Astrocyte of the spinal cord (primary cell): Measurements from ENCODE around the gene PEMT.
A peak's percentile ranks its signal among the peaks of the same experiment; 100 is the strongest.

ENCODE experiments used
- DNase-seq: peaks from one replicate; pipeline ENCODE4 v3.0.0; 2011; ENCODE audit warnings: low read depth, low spot score
- H3K4me3 ChIP-seq: 2 replicates; pipeline ENCODE4 v1.5.1; 2011; ENCODE audit warnings: low read depth, mild to moderate bottlenecking, low read length, moderate library complexity
- CTCF ChIP-seq: IDR thresholded peaks from 2 replicates; pipeline ENCODE4 v1.5.1; 2012; ENCODE audit warnings: low read depth, mild to moderate bottlenecking, low read length, inconsistent platforms
- in situ Hi-C: cut with HindIII; loops from 2 replicates; pipeline ENCODE4 v1.10.0; 2017; ENCODE audit warnings: low sequenced_read_pairs

The PEMT gene

GRCh38 chr17:17545031-17545820, 46.3 kb downstream of the PEMT start:
- no peak for TF ChIP-seq CTCF
- DNase-seq = peak; percentile 61
- in situ Hi-C loops = no loop called here
- H3K4me3 ChIP-seq = no peak overlapping the region

- no peak for TF ChIP-seq CTCF
- no peak overlapping the region for H3K4me3 ChIP-seq
- in situ Hi-C loops = no loop called here
- no peak for DNase-seq
These were observed 48.4 kb downstream of the PEMT start for GRCh38 chr17:17542906-17543635.

GRCh38 chr17:17541640-17542001, 49.9 kb downstream of the PEMT start:
- H3K4me3 ChIP-seq = no peak overlapping the region
- in situ Hi-C loops = no loop called here
- no peak for TF ChIP-seq CTCF
- DNase-seq = no peak

- no peak for DNase-seq
- TF ChIP-seq CTCF = no peak
- in situ Hi-C loops = no loop called here
- H3K4me3 ChIP-seq = no peak overlapping the region
These were observed 50.4 kb downstream of the PEMT start for GRCh38 chr17:17540935-17541639.

GRCh38 chr17:17540278-17540906, 51.1 kb downstream of the PEMT start:
- no peak for TF ChIP-seq CTCF
- in situ Hi-C loops = no loop called here
- no peak overlapping the region for H3K4me3 ChIP-seq
- DNase-seq = no peak

GRCh38 chr17:17539591-17539990, 51.9 kb downstream of the PEMT start:
- H3K4me3 ChIP-seq = no peak overlapping the region
- in situ Hi-C loops = no loop called here
- no peak for DNase-seq
- TF ChIP-seq CTCF = no peak
